Stomach (tissue), 9 donors: ENCODE results near the gene OR4D11. TPM values are rescaled to one million over a fixed set of nuclear protein-coding genes. Genes with fewer than 3 reads are reported as not detected.
"Not testable (repeated sequence)": the region's sequence is repeated elsewhere in the genome, so short reads cannot be mapped to it uniquely, and the experiment has no call there.

Experiments
- DNase-seq, 2 donors: peaks; one replicate each; pipeline versions ENCODE4 v3.0.0 to v3.0.0-alpha.2; 2013 to 2019
- H3K27ac ChIP-seq, 5 donors: fragments of 200-600 bp in 4 of 5; sonication (generic) in 4 of 5; one replicate each; pipeline ENCODE4 v1.5.1; 2013 to 2019; ENCODE audit warnings: mild to moderate bottlenecking in 1 of 5, moderate library complexity in 1 of 5
- H3K27me3 ChIP-seq, 3 donors: fragments of 200-600 bp; sonication (generic); one replicate each; pipeline ENCODE4 v1.5.1; 2017 to 2019; ENCODE audit warnings: mixed run types in 1 of 3
- H3K36me3 ChIP-seq, 4 donors: fragments of 200-600 bp; sonication (generic); 1 replicate in 3 of 4; 2 replicates in 1 of 4; pipeline ENCODE4 v1.5.1; 2016 to 2019
- H3K4me1 ChIP-seq, 4 donors: fragments of 200-600 bp; sonication (generic); one replicate each; pipeline ENCODE4 v1.5.1; 2016 to 2019
- H3K4me3 ChIP-seq, 4 donors: fragments of 200-600 bp; sonication (generic) in 3 of 4; one replicate each; pipeline ENCODE4 v1.5.1; 2016 to 2019; ENCODE audit warnings: mild to moderate bottlenecking in 1 of 4
- H3K9me3 ChIP-seq, 4 donors: fragments of 200-600 bp; sonication (generic); one replicate each; pipeline ENCODE4 v1.5.1; 2016 to 2019
- EP300 ChIP-seq: sonication (generic); formaldehyde crosslinking; IDR thresholded peaks from one replicate; pipeline ENCODE4 v1.6.1; 2017; ENCODE audit warnings: antibody characterized with exemption
- POLR2A ChIP-seq, 4 donors: fragments of 450-650 bp; IDR thresholded peaks; one replicate each; pipeline ENCODE4 v1.6.1; 2016; ENCODE audit warnings: antibody characterized with exemption in 4 of 4, control low read depth in 2 of 4, mild to moderate bottlenecking in 1 of 4, moderate library complexity in 1 of 4
- POLR2AphosphoS5 ChIP-seq, 3 donors: sonication (generic); formaldehyde crosslinking; IDR thresholded peaks; one replicate each; pipeline ENCODE4 v1.6.1; 2016; ENCODE audit warnings: antibody characterized with exemption in 3 of 3
- WGBS, 5 donors: extraction: QIAGEN DNeasy Blood & Tissue Kit in 3 of 5; methylation state at CpG; one replicate each; pipeline versions ENCODE4 v1.1.5 to v1.1.7; 2013 to 2018; 5-methylcytosine and 5-hydroxymethylcytosine counted together
- intact Hi-C: fragments of 100-400 bp; cut with DNase I; formaldehyde crosslinking; loops from one replicate; pipeline ENCODE4 v1.15.1; 2023; ENCODE audit warnings: low total_unique reads
- polyA plus RNA-seq, 3 donors: library from polyadenylated mRNA; stranded (reverse); fragments of 200-250 nt; gene quantifications; one replicate each; pipeline ENCODE4 v1.2.3, GENCODE V29; 2013
- total RNA-seq, 5 donors: library from RNA; depleted of rRNA; stranded (reverse); fragments of >200 nt; gene quantifications; one replicate each; pipeline versions ENCODE4 v1.1.0 to v1.2.3, GENCODE V29; 2014 to 2016
- TF ChIP-seq, protein P1 (sequence below), 7 experiments: fragments of 450-650 bp in 4 of 7; fragments of 200-600 bp in 3 of 7; sonication (generic) in 3 of 7; IDR thresholded peaks; one replicate each; pipeline ENCODE4 v1.5.1; 2016 to 2019; ENCODE audit warnings: antibody characterized with exemption in 7 of 7, control low read depth in 2 of 7, mild to moderate bottlenecking in 1 of 7
- donor health status: healthy with polysubstance abuse.
- donor health status: Bipolar disorder and iron deficiency.
- donor health status: healthy.

OR4D11 gene
- total and polyA plus RNA-seq, 8 donors = not detected

DNA sequence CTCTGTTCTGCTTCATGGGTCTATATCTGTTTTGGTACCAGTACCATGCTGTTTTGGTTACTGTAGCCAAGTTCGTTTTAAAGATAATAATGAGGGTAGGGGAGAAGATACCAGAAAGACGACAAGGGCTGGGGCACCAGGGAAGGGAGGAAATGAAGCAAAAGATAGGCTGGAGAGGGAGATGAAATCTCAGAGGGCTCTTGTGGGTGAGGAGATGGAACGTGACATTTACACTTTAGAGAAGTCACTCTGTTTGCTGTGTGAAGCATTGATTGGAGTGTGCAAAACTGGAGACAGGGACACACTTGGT lies 41.4 kb downstream of the OR4D11 start:
- peaks cover 0 to 8% (median 2%) of the 10 kb centered on the region in 4 donors for H3K4me1 ChIP-seq
- WGBS, 5 donors = 72 to 85% (median 83%) methylated on average over 3 of the region's 3 CpGs
- TF ChIP-seq, protein P1, sequence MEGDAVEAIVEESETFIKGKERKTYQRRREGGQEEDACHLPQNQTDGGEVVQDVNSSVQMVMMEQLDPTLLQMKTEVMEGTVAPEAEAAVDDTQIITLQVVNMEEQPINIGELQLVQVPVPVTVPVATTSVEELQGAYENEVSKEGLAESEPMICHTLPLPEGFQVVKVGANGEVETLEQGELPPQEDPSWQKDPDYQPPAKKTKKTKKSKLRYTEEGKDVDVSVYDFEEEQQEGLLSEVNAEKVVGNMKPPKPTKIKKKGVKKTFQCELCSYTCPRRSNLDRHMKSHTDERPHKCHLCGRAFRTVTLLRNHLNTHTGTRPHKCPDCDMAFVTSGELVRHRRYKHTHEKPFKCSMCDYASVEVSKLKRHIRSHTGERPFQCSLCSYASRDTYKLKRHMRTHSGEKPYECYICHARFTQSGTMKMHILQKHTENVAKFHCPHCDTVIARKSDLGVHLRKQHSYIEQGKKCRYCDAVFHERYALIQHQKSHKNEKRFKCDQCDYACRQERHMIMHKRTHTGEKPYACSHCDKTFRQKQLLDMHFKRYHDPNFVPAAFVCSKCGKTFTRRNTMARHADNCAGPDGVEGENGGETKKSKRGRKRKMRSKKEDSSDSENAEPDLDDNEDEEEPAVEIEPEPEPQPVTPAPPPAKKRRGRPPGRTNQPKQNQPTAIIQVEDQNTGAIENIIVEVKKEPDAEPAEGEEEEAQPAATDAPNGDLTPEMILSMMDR (IDR thresholded peaks at IDR 0.05) = no peak
- TF ChIP-seq POLR2A (IDR thresholded peaks at IDR 0.05) = no peak
- no peak for TF ChIP-seq EP300
- no peak for TF ChIP-seq POLR2AphosphoS5 (IDR thresholded peaks at IDR 0.05)

DNA sequence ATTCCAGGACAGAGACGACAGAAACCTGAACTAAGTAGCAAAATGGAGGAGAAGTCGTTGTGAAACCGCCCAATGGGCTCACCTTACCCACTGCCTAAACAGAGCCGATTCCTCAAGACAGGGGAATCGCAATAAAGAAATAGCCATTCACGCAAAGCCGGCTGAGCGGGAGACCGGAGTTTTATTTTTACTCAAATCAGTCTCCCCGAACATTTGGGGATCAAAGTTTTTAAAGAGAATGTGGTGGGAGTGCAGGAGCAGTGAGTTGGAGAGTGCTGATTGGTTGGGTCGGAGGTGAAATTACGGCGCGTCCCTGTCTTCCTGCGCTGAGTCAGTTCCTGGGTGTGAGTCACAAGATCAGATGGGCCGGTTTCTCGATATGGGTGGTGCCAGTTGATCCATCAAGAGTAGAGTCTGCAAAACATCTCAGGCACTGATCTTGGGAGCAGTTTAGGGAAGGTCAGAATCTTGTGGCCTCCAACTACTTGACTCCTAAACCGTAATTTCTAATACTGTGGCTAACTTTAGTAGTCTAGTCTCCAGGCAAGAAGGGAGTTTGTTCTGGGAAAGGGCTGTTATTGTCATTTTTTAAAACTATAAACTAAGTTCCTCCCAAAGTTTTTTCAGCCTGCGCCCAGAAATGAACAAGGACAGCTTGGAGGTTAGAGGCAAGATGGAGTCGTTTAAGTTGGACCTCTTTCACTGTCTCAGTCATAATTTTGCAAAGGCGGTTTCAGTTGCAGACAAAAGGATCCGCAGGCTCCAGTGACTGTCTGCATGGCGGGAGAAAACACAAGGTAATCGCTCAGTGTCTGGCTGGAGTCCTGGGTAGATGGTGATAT lies 42.0 kb downstream of the OR4D11 start:
- TF ChIP-seq EP300 (no peak), POLR2AphosphoS5 (IDR thresholded peaks at IDR 0.05) (no peak), POLR2A (IDR thresholded peaks at IDR 0.05) (no peak)
- TF ChIP-seq, protein P1 (IDR thresholded peaks at IDR 0.05) = no peak
- DNase-seq = no peak
- H3K9me3 ChIP-seq = no peaks in the 10 kb centered on the region
- no peaks in the 10 kb centered on the region for H3K27me3 ChIP-seq
- no peak overlapping the region for H3K4me3 ChIP-seq
- H3K4me1 ChIP-seq = peaks cover 0 to 14% (median 4%) of the 10 kb centered on the region in 4 donors
- intact Hi-C loops = loop anchor here (10.0 kb wide), 1 partner anchor 129 kb away; no protein-coding TSS in a partner anchor
- H3K36me3 ChIP-seq = no peaks in the 10 kb centered on the region
- 92 to 94% (median 93%) methylated on average over 24 of the region's 24 CpGs for WGBS, 5 donors
- H3K27ac ChIP-seq = no peak overlapping the region

More for the DNA sequence above, 41.4 kb downstream of the OR4D11 start:
- Histone ChIP-seq H3K27ac (no peak overlapping the region), H3K4me3 (no peak overlapping the region), H3K9me3 (no peaks in the 10 kb centered on the region), H3K27me3 (no peaks in the 10 kb centered on the region), H3K36me3 (no peaks in the 10 kb centered on the region)
- intact Hi-C loops = loop anchor here (10.0 kb wide), 1 partner anchor 130 kb away; no protein-coding TSS in a partner anchor
- no peak for DNase-seq

DNA sequence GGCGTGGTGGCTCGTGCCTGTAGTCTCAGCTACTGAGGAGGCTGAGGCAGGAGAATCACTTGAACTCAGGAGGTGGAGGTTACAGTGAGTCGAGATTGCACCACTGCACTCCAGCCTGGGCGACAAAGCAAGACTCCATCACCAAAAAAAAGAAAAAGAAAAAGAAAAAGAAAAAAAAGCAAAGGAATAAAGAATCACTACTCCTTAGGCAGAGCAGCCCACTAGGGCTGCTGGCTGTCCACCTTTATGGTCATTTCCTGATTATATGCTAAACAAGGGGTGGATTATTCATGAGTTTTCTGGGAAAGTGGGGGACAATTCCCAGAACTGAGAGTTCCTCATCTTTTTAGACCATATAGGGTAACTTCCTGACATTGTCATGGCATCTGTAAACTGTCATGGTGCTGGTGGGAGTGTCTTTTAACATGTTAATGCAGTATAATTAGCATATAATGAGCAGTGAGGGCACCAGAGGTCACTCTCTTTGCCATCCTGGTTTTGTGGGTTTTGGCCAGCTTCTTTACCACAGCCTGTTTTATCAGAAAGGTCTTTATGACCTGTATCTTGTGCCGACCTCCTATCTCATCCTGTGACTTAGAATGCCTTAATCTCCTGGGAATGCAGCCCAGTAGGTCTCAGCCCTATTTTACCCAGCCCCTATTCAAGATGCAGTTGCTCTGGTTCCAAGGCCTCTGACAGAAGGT lies 44.4 kb downstream of the OR4D11 start:
- DNase-seq, H3K27ac ChIP-seq, H3K27me3 ChIP-seq, H3K36me3 ChIP-seq, H3K9me3 ChIP-seq, H3K4me3 ChIP-seq: not testable (repeated sequence)
- 75 to 85% (median 80%) methylated on average over 3 to 5 of the region's 5 CpGs for WGBS, 5 donors
- intact Hi-C loops = loop anchor here (10.0 kb wide), 1 partner anchor 127 kb away; no protein-coding TSS in a partner anchor
- peaks cover 0 to 27% (median 10%) of the 10 kb centered on the region in 4 donors for H3K4me1 ChIP-seq

DNA sequence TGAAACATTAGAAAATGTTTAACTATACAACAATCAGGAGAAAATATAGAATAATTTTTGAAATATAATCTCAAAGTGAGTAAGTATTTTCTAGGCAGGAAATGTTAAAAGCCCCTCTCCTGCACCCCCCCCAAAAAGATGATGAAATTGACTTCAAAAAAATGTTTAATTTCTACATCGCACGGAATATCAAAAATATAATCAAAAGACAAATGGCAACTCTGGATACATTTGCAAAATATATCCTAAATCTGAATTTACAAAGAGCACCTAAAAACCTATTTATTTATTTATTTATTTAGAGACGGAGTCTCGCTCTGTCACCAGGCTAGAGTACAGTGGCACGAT lies 44.9 kb downstream of the OR4D11 start:
- no peaks in the 10 kb centered on the region for H3K9me3 ChIP-seq
- H3K36me3 ChIP-seq = no peaks in the 10 kb centered on the region
- intact Hi-C loops = loop anchor here (10.0 kb wide), 1 partner anchor 127 kb away; no protein-coding TSS in a partner anchor
- H3K4me3 ChIP-seq = no peak overlapping the region
- peaks cover 0 to 27% (median 10%) of the 10 kb centered on the region in 4 donors for H3K4me1 ChIP-seq
- no peak overlapping the region for H3K27ac ChIP-seq
- TF ChIP-seq, protein P1 (IDR thresholded peaks at IDR 0.05) = no peak
- TF ChIP-seq POLR2A (IDR thresholded peaks at IDR 0.05) = no peak
- TF ChIP-seq EP300 = no peak
- TF ChIP-seq POLR2AphosphoS5 (IDR thresholded peaks at IDR 0.05) = no peak
- 92 to 98% (median 96%) methylated on average over 5 of the region's 5 CpGs for WGBS, 5 donors
- no peaks in the 10 kb centered on the region for H3K27me3 ChIP-seq
- DNase-seq = no peak
